Activated CD8-positive, alpha-beta T cell treated with anti-CD3 and anti-CD28 coated beads for 36 hours (primary cell): Measurements from ENCODE around the gene SERPINB12. TPM values are rescaled to one million over a fixed set of nuclear protein-coding genes. Genes with fewer than 3 reads are reported as not detected.

ENCODE experiments used
- ATAC-seq: fragments of 200-7000 bp; cut with Tn5 transposase; one replicate; pipeline ENCODE4 v1.10.0; 2021; ENCODE audit warnings: mild to moderate bottlenecking, moderate library complexity
- CTCF ChIA-PET: fragments of 350-600 bp; sonication (Branson Sonifier 250); formaldehyde crosslinking; loops from one replicate; lab custom pipeline; 2021; ENCODE audit warnings: antibody characterized with exemption; lab: Charles Lee
- POLR2A ChIA-PET: fragments of 350-600 bp; sonication (Branson Sonifier 250); formaldehyde crosslinking; loops from one replicate; lab custom pipeline; 2021; ENCODE audit warnings: antibody characterized with exemption; lab: Charles Lee
- DNase-seq: peaks from one replicate; pipeline ENCODE4 v3.0.0-alpha.2; 2020
- H3K27ac Mint-ChIP-seq: one replicate; pipeline ENCODE4 v1.8.0; 2021; ENCODE audit warnings: mild to moderate bottlenecking, mixed read lengths
- H3K27me3 Mint-ChIP-seq: one replicate; pipeline ENCODE4 v1.8.0; 2021; ENCODE audit warnings: mixed read lengths
- H3K36me3 Mint-ChIP-seq: one replicate; pipeline ENCODE4 v1.8.0; 2021; ENCODE audit warnings: low read depth, mixed read lengths
- H3K4me1 Mint-ChIP-seq: one replicate; pipeline ENCODE4 v1.8.0; 2021; ENCODE audit warnings: low read depth, mixed read lengths
- H3K4me3 Mint-ChIP-seq: one replicate; pipeline ENCODE4 v1.8.0; 2021; ENCODE audit warnings: mild to moderate bottlenecking, moderate library complexity, mixed read lengths
- H3K9me3 Mint-ChIP-seq: one replicate; pipeline ENCODE4 v1.8.0; 2021; ENCODE audit warnings: mixed read lengths
- CTCF ChIP-seq: fragments of 200-600 bp; IDR thresholded peaks from one replicate; pipeline ENCODE4 v1.8.0; 2022; ENCODE audit warnings: antibody characterized with exemption, mild to moderate bottlenecking
- intact Hi-C: fragments of 100-400 bp; cut with micrococcal nuclease; formaldehyde crosslinking; loops from one replicate; pipeline ENCODE4 v1.10.0; 2022
- total RNA-seq, 2 experiments: library from RNA; stranded (reverse); gene quantifications; one replicate each; pipeline ENCODE4 v1.2.3, GENCODE V29; 2021

Gene SERPINB12
- total RNA-seq, 2 experiments from 2014 or later: not detected

DNA sequence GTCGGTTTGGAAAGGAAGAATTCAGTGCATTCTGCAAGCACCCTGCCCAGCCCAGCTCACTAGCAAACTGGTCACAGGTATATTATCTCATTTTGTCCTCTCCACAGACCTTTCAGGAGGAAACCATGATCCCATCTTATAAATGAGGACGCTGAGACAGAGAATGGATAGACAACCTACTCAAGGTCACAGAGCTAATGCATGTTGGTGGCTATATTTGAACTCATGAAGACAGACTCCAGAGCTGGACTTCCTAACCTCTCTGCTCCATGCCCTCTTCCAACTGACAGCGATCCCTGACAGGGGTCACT is 35.9 kb upstream of the SERPINB12 start:
- Mint-ChIP-seq H3K9me3 (no peaks in the 10 kb centered on the region), H3K27ac (no peak overlapping the region), H3K4me3 (no peak overlapping the region), H3K27me3 (peaks cover 22% of the 10 kb centered on the region), H3K36me3 (no peaks in the 10 kb centered on the region), H3K4me1 (no peaks in the 10 kb centered on the region)
- ATAC-seq (no peak), DNase-seq (no peak)
- TF ChIP-seq CTCF: peak; percentile 7
- intact Hi-C loops: no loop called here
- POLR2A ChIA-PET: no interaction called here
- CTCF ChIA-PET: interaction anchor here (0.7 to 7.5 kb wide), 13 partner anchors 11 to 430 kb away, joined by 3 to 60 read pairs (median 4); partner anchors contain the start of gene SERPINB5

- CTCF ChIA-PET: interaction anchor here (1.1 to 7.5 kb wide), 3 partner anchors 9 to 21 kb away, joined by 3 to 60 read pairs (median 4); no protein-coding TSS in a partner anchor
- TF ChIP-seq CTCF: no peak
- Mint-ChIP-seq H3K4me3 (no peak overlapping the region), H3K9me3 (no peaks in the 10 kb centered on the region), H3K27ac (no peak overlapping the region), H3K4me1 (no peaks in the 10 kb centered on the region), H3K36me3 (no peaks in the 10 kb centered on the region), H3K27me3 (peaks cover 22% of the 10 kb centered on the region)
- no peak for ATAC-seq
- POLR2A ChIA-PET: no interaction called here
- DNase-seq: no peak
- intact Hi-C loops: no loop called here
Measured at GRCh38 chr18:63508596-63508995, 33.6 kb upstream of the SERPINB12 start.

GRCh38 chr18:63511285-63511684 is 30.9 kb upstream of the SERPINB12 start:
- Mint-ChIP-seq H3K36me3 (no peaks in the 10 kb centered on the region), H3K9me3 (no peaks in the 10 kb centered on the region), H3K4me1 (no peaks in the 10 kb centered on the region), H3K27ac (no peak overlapping the region), H3K27me3 (peaks cover 13% of the 10 kb centered on the region), H3K4me3 (no peak overlapping the region)
- CTCF ChIA-PET: interaction anchor here (0.8 to 2.9 kb wide), 23 partner anchors 8 to 494 kb away, joined by 3 to 15 read pairs (median 4); no protein-coding TSS in a partner anchor
- TF ChIP-seq CTCF: peak; percentile 44
- DNase-seq (peak; percentile 13), ATAC-seq (no peak)
- POLR2A ChIA-PET: no interaction called here
- intact Hi-C loops: no loop called here

DNA sequence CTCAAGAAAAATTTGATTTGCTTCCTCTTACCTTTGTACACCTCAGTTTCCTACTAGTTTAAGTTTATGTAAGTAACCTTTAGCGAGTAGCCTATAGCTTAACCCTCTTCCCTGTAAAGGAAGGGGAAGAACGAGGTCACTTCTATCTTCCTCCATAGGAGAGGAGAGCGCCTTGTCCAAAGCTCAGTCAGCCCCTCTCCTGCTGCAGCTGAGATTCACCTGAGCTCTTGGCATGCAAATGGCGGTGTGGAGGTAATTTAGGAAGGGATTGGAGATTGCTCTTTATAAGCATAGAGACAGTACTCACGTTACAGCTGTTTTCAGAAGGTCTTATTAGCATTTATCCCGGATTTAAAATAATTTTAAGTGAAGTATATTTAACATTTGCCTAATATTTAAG is 27.8 kb upstream of the SERPINB12 start:
- ATAC-seq: no peak
- Mint-ChIP-seq H3K27me3 (peaks cover 5% of the 10 kb centered on the region), H3K4me3 (no peak overlapping the region), H3K36me3 (no peaks in the 10 kb centered on the region), H3K27ac (no peak overlapping the region), H3K4me1 (no peaks in the 10 kb centered on the region), H3K9me3 (no peaks in the 10 kb centered on the region)
- TF ChIP-seq CTCF: no peak
- intact Hi-C loops: no loop called here
- ChIA-PET POLR2A (no interaction called here), CTCF (interaction anchor here (1.2 to 7.9 kb wide), 6 partner anchors 9 to 422 kb away, joined by 3 to 125 read pairs (median 6); no protein-coding TSS in a partner anchor)
- no peak for DNase-seq

- ChIA-PET CTCF (interaction anchor here (1.1 to 7.9 kb wide), 6 partner anchors 10 to 421 kb away, joined by 3 to 125 read pairs (median 6); no protein-coding TSS in a partner anchor), POLR2A (no interaction called here)
- H3K4me3 Mint-ChIP-seq: no peak overlapping the region
- no peaks in the 10 kb centered on the region for H3K4me1 Mint-ChIP-seq
- no peak for ATAC-seq
- no peak for DNase-seq
- H3K27me3 Mint-ChIP-seq: peaks cover 5% of the 10 kb centered on the region
- no peak overlapping the region for H3K27ac Mint-ChIP-seq
- no peaks in the 10 kb centered on the region for H3K9me3 Mint-ChIP-seq
- intact Hi-C loops: loop anchor here (5.0 kb wide), 3 partner anchors 62 to 422 kb away; no protein-coding TSS in a partner anchor
- TF ChIP-seq CTCF: no peak
- no peaks in the 10 kb centered on the region for H3K36me3 Mint-ChIP-seq
Measured at GRCh38 chr18:63514888-63515678, 27.1 kb upstream of the SERPINB12 start.
